Liver (tissue), 9 donors: Measurements from ENCODE around the gene ASIC2. TPM values are rescaled to one million over a fixed set of nuclear protein-coding genes. Genes with fewer than 3 reads are reported as not detected.

Source experiments
- DNase-seq: peaks from one replicate; pipeline ENCODE4 v3.0.0-alpha.2; 2017; ENCODE audit warnings: low spot score
- H3K27ac ChIP-seq, 2 donors: one replicate each; pipeline ENCODE4 v1.7.0; 2013; ENCODE audit warnings: inconsistent platforms in 2 of 2, low read length in 2 of 2, control low read depth in 1 of 2, low read depth in 1 of 2, mild to moderate bottlenecking in 1 of 2
- H3K27me3 ChIP-seq, 4 donors: one replicate each; pipeline versions ENCODE4 v1.6.1 to v1.7.0; 2013; ENCODE audit warnings: low read length in 3 of 4, inconsistent platforms in 1 of 4, mild to moderate bottlenecking in 1 of 4, moderate library complexity in 1 of 4; ENCODE audit not compliant: control insufficient read depth in 4 of 4, insufficient read depth in 4 of 4
- H3K36me3 ChIP-seq, 4 donors: one replicate each; pipeline versions ENCODE4 v1.6.1 to v1.7.0; 2013; ENCODE audit warnings: low read length in 3 of 4, mild to moderate bottlenecking in 3 of 4, low read depth in 1 of 4, moderate library complexity in 1 of 4; ENCODE audit not compliant: control insufficient read depth in 4 of 4, insufficient read depth in 3 of 4
- H3K4me1 ChIP-seq, 4 donors: one replicate each; pipeline versions ENCODE4 v1.6.1 to v1.7.0; 2013; ENCODE audit warnings: low read length in 3 of 4, mild to moderate bottlenecking in 3 of 4, moderate library complexity in 1 of 4; ENCODE audit not compliant: control insufficient read depth in 4 of 4, insufficient read depth in 4 of 4
- H3K4me3 ChIP-seq, 3 donors: one replicate each; pipeline versions ENCODE4 v1.6.1 to v1.7.0; 2013; ENCODE audit warnings: low read length in 3 of 3, control low read depth in 1 of 3, low read depth in 1 of 3, mild to moderate bottlenecking in 1 of 3
- H3K9ac ChIP-seq, 2 donors: one replicate each; pipeline ENCODE4 v1.7.0; 2013; ENCODE audit warnings: low read length in 2 of 2, mild to moderate bottlenecking in 2 of 2, moderate library complexity in 2 of 2, control low read depth in 1 of 2, low read depth in 1 of 2
- H3K9me3 ChIP-seq, 4 donors: one replicate each; pipeline versions ENCODE4 v1.6.1 to v1.7.0; 2013; ENCODE audit warnings: low read length in 3 of 4; ENCODE audit not compliant: control insufficient read depth in 4 of 4
- ATF3 ChIP-seq: IDR thresholded peaks from 2 replicates; pipeline ENCODE4 v1.6.1; 2016; ENCODE audit warnings: antibody characterized with exemption
- EGR1 ChIP-seq, 2 donors: IDR thresholded peaks; 2 replicates each; pipeline ENCODE4 v1.6.1; 2016 to 2018; ENCODE audit warnings: antibody characterized with exemption in 2 of 2, low read depth in 2 of 2
- FOXA2 ChIP-seq: IDR thresholded peaks from 2 replicates; pipeline ENCODE4 v1.6.1; 2016; ENCODE audit warnings: antibody characterized with exemption
- GABPA ChIP-seq, 2 donors: IDR thresholded peaks in 1 of 2; conservative IDR thresholded peaks in 1 of 2; 2 replicates each; pipeline ENCODE4 v1.6.1; 2016; ENCODE audit warnings: antibody characterized with exemption in 2 of 2, mild to moderate bottlenecking in 1 of 2, moderate library complexity in 1 of 2
- HNF4A ChIP-seq, 2 donors: conservative IDR thresholded peaks; 2 replicates each; pipeline ENCODE4 v1.6.1; 2016; ENCODE audit warnings: antibody characterized with exemption in 2 of 2, mild to moderate bottlenecking in 2 of 2
- HNF4G ChIP-seq: IDR thresholded peaks from 2 replicates; pipeline ENCODE4 v1.6.1; 2016; ENCODE audit warnings: antibody characterized with exemption
- JUND ChIP-seq, 2 donors: IDR thresholded peaks; 2 replicates each; pipeline ENCODE4 v1.6.1; 2016; ENCODE audit warnings: antibody characterized with exemption in 2 of 2
- MAX ChIP-seq: IDR thresholded peaks from 2 replicates; pipeline ENCODE4 v1.6.1; 2016; ENCODE audit warnings: antibody characterized with exemption
- NR2F2 ChIP-seq: IDR thresholded peaks from 2 replicates; pipeline ENCODE4 v1.6.1; 2016; ENCODE audit warnings: antibody characterized with exemption
- RAD21 ChIP-seq, 2 donors: IDR thresholded peaks; 2 replicates each; pipeline ENCODE4 v1.6.1; 2016; ENCODE audit warnings: antibody characterized with exemption in 2 of 2, mild to moderate bottlenecking in 2 of 2
- REST ChIP-seq: IDR thresholded peaks from 2 replicates; pipeline ENCODE4 v1.6.1; 2016; ENCODE audit warnings: antibody characterized with exemption, mild to moderate bottlenecking
- SP1 ChIP-seq: IDR thresholded peaks from 2 replicates; pipeline ENCODE4 v1.6.1; 2018; ENCODE audit warnings: antibody characterized with exemption, mild to moderate bottlenecking
- TAF1 ChIP-seq: conservative IDR thresholded peaks from 2 replicates; pipeline ENCODE4 v1.6.1; 2016; ENCODE audit warnings: antibody characterized with exemption, mild to moderate bottlenecking
- YY1 ChIP-seq: IDR thresholded peaks from 2 replicates; pipeline ENCODE4 v1.6.1; 2016; ENCODE audit warnings: antibody characterized with exemption, mild to moderate bottlenecking
- WGBS: extraction: QIAGEN DNeasy Blood & Tissue Kit; methylation state at CpG from one replicate; pipeline ENCODE4 v1.1.7; 2013; 5-methylcytosine and 5-hydroxymethylcytosine counted together
- polyA plus RNA-seq, 2 donors: library from polyadenylated mRNA; stranded (reverse) in 1 of 2; unstranded in 1 of 2; fragments of 200-250 nt in 1 of 2; fragments of >200 nt in 1 of 2; fragmentation: Nextera tagmentation in 1 of 2; extraction: Ambion mirVana in 1 of 2; gene quantifications; one replicate each; pipeline versions ENCODE4 v1.2.1 to v1.2.3, GENCODE V29; 2013 to 2015
- total RNA-seq, 2 donors: library from RNA; depleted of rRNA; stranded (reverse); fragments of >200 nt; gene quantifications; one replicate each; pipeline ENCODE4 v1.2.3, GENCODE V29; 2014
- donor health status: healthy.
- donor health status: healthy.
- donor health status: healthy.
- donor health status: healthy.
- donor health status: healthy.

Gene ASIC2
- total and polyA plus RNA-seq, 4 donors = under 0.01 TPM; not detected in 3

GRCh38 chr17:33201283-33201682 is 91.8 kb downstream of the ASIC2 start:
- no peaks in the 10 kb centered on the region for H3K4me1 ChIP-seq
- H3K27me3 ChIP-seq = peaks cover 0 to 5% (median 2%) of the 10 kb centered on the region in 4 donors
- H3K9ac ChIP-seq = no peak overlapping the region

GRCh38 chr17:33200587-33200986 is 92.5 kb downstream of the ASIC2 start:
- no peak overlapping the region for H3K9ac ChIP-seq
- no peaks in the 10 kb centered on the region for H3K4me1 ChIP-seq
- no peaks in the 10 kb centered on the region for H3K9me3 ChIP-seq
- H3K27me3 ChIP-seq = peaks cover 0 to 5% (median 2%) of the 10 kb centered on the region in 4 donors
- H3K27ac ChIP-seq = no peak overlapping the region
- no peaks in the 10 kb centered on the region for H3K36me3 ChIP-seq
- TF ChIP-seq SP1 (no peak), NR2F2 (no peak), EGR1 (IDR thresholded peaks at IDR 0.05; ENCODE audit: low read depth in 2 of 2) (no peak), FOXA2 (no peak), JUND (IDR thresholded peaks at IDR 0.05) (no peak), HNF4A (conservative IDR thresholded peaks at IDR 0.05) (no peak), RAD21 (IDR thresholded peaks at IDR 0.05) (no peak), HNF4G (no peak), REST (no peak)
- no peak overlapping the region for H3K4me3 ChIP-seq
- DNase-seq = no peak
- 14% methylated on average over 1 of the region's 1 CpG for WGBS

More at GRCh38 chr17:33201283-33201682, 91.8 kb downstream of the ASIC2 start:
- H3K9me3 ChIP-seq = no peaks in the 10 kb centered on the region
- H3K27ac ChIP-seq = no peak overlapping the region
- H3K36me3 ChIP-seq = no peaks in the 10 kb centered on the region
- TF ChIP-seq YY1 (no peak), FOXA2 (no peak), HNF4G (no peak), GABPA (IDR thresholded peaks at IDR 0.05 in 1 of 2, conservative IDR thresholded peaks at IDR 0.05 in 1 of 2) (no peak), SP1 (no peak), HNF4A (conservative IDR thresholded peaks at IDR 0.05) (no peak), TAF1 (no peak), MAX (no peak), ATF3 (no peak), JUND (IDR thresholded peaks at IDR 0.05) (no peak), REST (no peak)
- DNase-seq = no peak
- H3K4me3 ChIP-seq = no peak overlapping the region
- 65% methylated on average over 4 of the region's 4 CpGs for WGBS
